ENCODE data around the gene RTL10.

Gene RTL10

GRCh38 chr22:19807161-19807913 is 47.3 kb downstream of the RTL10 start:
- Histone ChIP-seq H3K9me3 (no peaks in the 10 kb centered on the region), H3K36me3 (no peaks in the 10 kb centered on the region), H3K4me3 (ENCODE audit: low read depth in 1 of 2, low read length in 1 of 2) (no peak overlapping the region), H3K27me3 (no peaks in the 10 kb centered on the region), H3K4me1 (ENCODE audit: control insufficient read depth in 1 of 2, insufficient read depth in 1 of 2, low read depth in 1 of 2, low read length in 1 of 2) (no peaks in the 10 kb centered on the region), H3K27ac (no peak overlapping the region)
- TF ChIP-seq, protein P1, sequence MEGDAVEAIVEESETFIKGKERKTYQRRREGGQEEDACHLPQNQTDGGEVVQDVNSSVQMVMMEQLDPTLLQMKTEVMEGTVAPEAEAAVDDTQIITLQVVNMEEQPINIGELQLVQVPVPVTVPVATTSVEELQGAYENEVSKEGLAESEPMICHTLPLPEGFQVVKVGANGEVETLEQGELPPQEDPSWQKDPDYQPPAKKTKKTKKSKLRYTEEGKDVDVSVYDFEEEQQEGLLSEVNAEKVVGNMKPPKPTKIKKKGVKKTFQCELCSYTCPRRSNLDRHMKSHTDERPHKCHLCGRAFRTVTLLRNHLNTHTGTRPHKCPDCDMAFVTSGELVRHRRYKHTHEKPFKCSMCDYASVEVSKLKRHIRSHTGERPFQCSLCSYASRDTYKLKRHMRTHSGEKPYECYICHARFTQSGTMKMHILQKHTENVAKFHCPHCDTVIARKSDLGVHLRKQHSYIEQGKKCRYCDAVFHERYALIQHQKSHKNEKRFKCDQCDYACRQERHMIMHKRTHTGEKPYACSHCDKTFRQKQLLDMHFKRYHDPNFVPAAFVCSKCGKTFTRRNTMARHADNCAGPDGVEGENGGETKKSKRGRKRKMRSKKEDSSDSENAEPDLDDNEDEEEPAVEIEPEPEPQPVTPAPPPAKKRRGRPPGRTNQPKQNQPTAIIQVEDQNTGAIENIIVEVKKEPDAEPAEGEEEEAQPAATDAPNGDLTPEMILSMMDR (IDR thresholded peaks at IDR 0.05): no peak

- Histone ChIP-seq H3K36me3 (no peaks in the 10 kb centered on the region), H3K27me3 (no peaks in the 10 kb centered on the region), H3K9me3 (no peaks in the 10 kb centered on the region), H3K4me3 (ENCODE audit: low read depth in 1 of 2, low read length in 1 of 2) (no peak overlapping the region), H3K4me1 (ENCODE audit: control insufficient read depth in 1 of 2, insufficient read depth in 1 of 2, low read depth in 1 of 2, low read length in 1 of 2) (no peaks in the 10 kb centered on the region), H3K27ac (no peak overlapping the region)
- TF ChIP-seq, protein P1 (IDR thresholded peaks at IDR 0.05): no peak
These were observed 48.2 kb downstream of the RTL10 start for GRCh38 chr22:19806213-19807160.

DNA sequence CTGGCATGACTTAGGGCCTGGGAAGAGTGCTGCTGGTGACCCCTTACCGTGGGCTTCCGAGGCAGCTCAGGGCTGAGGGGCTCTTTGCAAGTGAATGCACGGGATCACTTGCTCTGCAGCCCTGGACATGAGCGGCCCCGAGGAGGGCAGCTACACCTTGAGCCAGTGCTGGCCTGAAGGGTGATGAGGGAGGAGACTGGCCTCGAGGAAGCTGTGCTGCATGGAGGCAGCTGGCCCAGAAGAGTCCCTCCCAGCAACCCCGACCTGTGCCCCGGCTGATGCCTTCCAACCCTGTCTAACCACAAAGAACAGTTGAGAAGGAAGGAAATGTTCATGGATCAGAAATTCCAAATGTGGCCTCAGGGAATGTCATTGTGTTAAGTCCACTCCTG is 48.9 kb downstream of the RTL10 start:
- Histone ChIP-seq H3K27ac (no peak overlapping the region), H3K4me3 (ENCODE audit: low read depth in 1 of 2, low read length in 1 of 2) (no peak overlapping the region), H3K9me3 (no peaks in the 10 kb centered on the region), H3K4me1 (ENCODE audit: control insufficient read depth in 1 of 2, insufficient read depth in 1 of 2, low read depth in 1 of 2, low read length in 1 of 2) (no peaks in the 10 kb centered on the region), H3K27me3 (no peaks in the 10 kb centered on the region), H3K36me3 (no peaks in the 10 kb centered on the region)
- TF ChIP-seq, protein P1 (IDR thresholded peaks at IDR 0.05): no peak

Measured in neutrophil (primary cell).